HepG2 (cell line): ENCODE results near the gene FKBP14. TPM values are rescaled to one million over a fixed set of nuclear protein-coding genes. Genes with fewer than 3 reads are reported as not detected.

ENCODE experiments used
- BRD4 ChIP-seq: sonication (generic); formaldehyde crosslinking; IDR thresholded peaks from 2 replicates; pipeline ENCODE4 v1.4.0; 2020; ENCODE audit warnings: missing genetic modification reagents
- DNMT3B ChIP-seq: conservative IDR thresholded peaks from 2 replicates; pipeline ENCODE4 v1.6.1; 2016; ENCODE audit warnings: missing biosample characterization, control low read depth
- HIVEP1 ChIP-seq: sonication (generic); formaldehyde crosslinking; IDR thresholded peaks from 2 replicates; pipeline ENCODE4 v1.4.0; 2020; ENCODE audit warnings: mild to moderate bottlenecking, missing genetic modification reagents
- MEF2D ChIP-seq: sonication (generic); formaldehyde crosslinking; IDR thresholded peaks from 2 replicates; pipeline ENCODE4 v1.5.1; 2020; ENCODE audit warnings: mild to moderate bottlenecking, missing genetic modification reagents
- RBM39 ChIP-seq: fragments of 200-400 bp; formaldehyde crosslinking; IDR thresholded peaks from one replicate; pipeline ENCODE4 v1.6.1; 2018; ENCODE audit warnings: antibody characterized with exemption, mild to moderate bottlenecking, low read depth, low read length; ENCODE audit not compliant: poor library complexity, severe bottlenecking
- SOX5 ChIP-seq: IDR thresholded peaks from 2 replicates; pipeline ENCODE4 v1.6.1; 2016; ENCODE audit warnings: borderline replicate concordance
- SRF ChIP-seq: IDR thresholded peaks from 2 replicates; pipeline ENCODE4 v1.6.1; 2011; ENCODE audit warnings: mild to moderate bottlenecking, low read depth, low read length, moderate library complexity
- TARDBP ChIP-seq: sonication (generic); formaldehyde crosslinking; IDR thresholded peaks from 2 replicates; pipeline ENCODE4 v1.8.0; 2022; ENCODE audit warnings: mild to moderate bottlenecking, missing genetic modification reagents
- TSC22D2 ChIP-seq: sonication (generic); formaldehyde crosslinking; IDR thresholded peaks from 2 replicates; pipeline ENCODE4 v1.5.1; 2020; ENCODE audit warnings: missing genetic modification reagents, mild to moderate bottlenecking, borderline replicate concordance
- WIZ ChIP-seq: sonication (generic); formaldehyde crosslinking; IDR thresholded peaks from 2 replicates; pipeline ENCODE4 v1.5.1; 2020; ENCODE audit warnings: mild to moderate bottlenecking, missing genetic modification reagents
- ZNF510 ChIP-seq: sonication (generic); formaldehyde crosslinking; IDR thresholded peaks from 2 replicates; pipeline ENCODE4 v1.4.0; 2020; ENCODE audit warnings: low read depth, mild to moderate bottlenecking, missing genetic modification reagents
- ZNF713 ChIP-seq: sonication (generic); formaldehyde crosslinking; IDR thresholded peaks from 2 replicates; pipeline ENCODE4 v1.4.0; 2020; ENCODE audit warnings: mild to moderate bottlenecking, missing genetic modification reagents
- ZNF747 ChIP-seq: sonication (generic); formaldehyde crosslinking; IDR thresholded peaks from 2 replicates; pipeline ENCODE4 v1.8.1; 2023; ENCODE audit warnings: missing genetic modification reagents, mild to moderate bottlenecking, borderline replicate concordance
- ZNF816 ChIP-seq: sonication (generic); formaldehyde crosslinking; IDR thresholded peaks from 2 replicates; pipeline ENCODE4 v1.8.0; 2022; ENCODE audit warnings: missing genetic modification reagents, mild to moderate bottlenecking, borderline replicate concordance
- ZNF878 ChIP-seq: sonication (generic); formaldehyde crosslinking; IDR thresholded peaks from 2 replicates; pipeline ENCODE4 v1.8.1; 2023; ENCODE audit warnings: mild to moderate bottlenecking, missing genetic modification reagents, moderate library complexity
- ZSCAN20 ChIP-seq: sonication (generic); formaldehyde crosslinking; IDR thresholded peaks from 2 replicates; pipeline ENCODE4 v1.4.0; 2020; ENCODE audit warnings: missing genetic modification reagents, mild to moderate bottlenecking, borderline replicate concordance
- polyA plus RNA-seq, 8 experiments: library from polyadenylated mRNA; depleted of rRNA in 3 of 8; stranded (reverse) in 7 of 8; unstranded in 1 of 8; fragments of >200 nt; fragmentation: Illumina TruSeq in 4 of 8; extraction: Trizol in 4 of 8; gene quantifications; 2 replicates each; pipeline versions ENCODE4 v1.2.1 to v1.2.3, GENCODE V29; 2011 to 2016; ENCODE audit warnings: low read depth in 4 of 8, missing spikeins in 1 of 8, mixed read lengths in 1 of 8; ENCODE audit not compliant: insufficient read depth in 1 of 8
- total RNA-seq, 5 experiments: library from RNA; depleted of rRNA; stranded (reverse); fragments of >200 nt; fragmentation: Illumina TruSeq; extraction: Trizol; gene quantifications; 2 replicates each; pipeline ENCODE4 v1.2.3, GENCODE V29; 2016; ENCODE audit warnings: low read depth in 1 of 5
- TF ChIP-seq, protein P1 (sequence below): sonication (generic); formaldehyde crosslinking; IDR thresholded peaks from 2 replicates; pipeline ENCODE4 v1.5.0; 2020; ENCODE audit warnings: mild to moderate bottlenecking, low read depth, missing genetic modification reagents, borderline replicate concordance
- TF ChIP-seq, protein P2 (sequence below): sonication (generic); formaldehyde crosslinking; IDR thresholded peaks from 2 replicates; pipeline ENCODE4 v1.4.0; 2020; ENCODE audit warnings: missing genetic modification reagents
- TF ChIP-seq, protein P3 (sequence below): sonication (generic); formaldehyde crosslinking; IDR thresholded peaks from 2 replicates; pipeline ENCODE4 v1.5.1; 2020; ENCODE audit warnings: mild to moderate bottlenecking, missing genetic modification reagents, moderate library complexity
- TF ChIP-seq, protein P4 (sequence below): IDR thresholded peaks from 2 replicates; pipeline ENCODE4 v1.6.1; 2012; ENCODE audit warnings: low read depth, low read length, improper control_type of control experiment

FKBP14 gene
- total and polyA plus RNA-seq, 2 of the 13 experiments (the other 11 are each of a cell fraction or from before 2014, with no cell fraction given), result 20.0 to 32.3 TPM

DNA sequence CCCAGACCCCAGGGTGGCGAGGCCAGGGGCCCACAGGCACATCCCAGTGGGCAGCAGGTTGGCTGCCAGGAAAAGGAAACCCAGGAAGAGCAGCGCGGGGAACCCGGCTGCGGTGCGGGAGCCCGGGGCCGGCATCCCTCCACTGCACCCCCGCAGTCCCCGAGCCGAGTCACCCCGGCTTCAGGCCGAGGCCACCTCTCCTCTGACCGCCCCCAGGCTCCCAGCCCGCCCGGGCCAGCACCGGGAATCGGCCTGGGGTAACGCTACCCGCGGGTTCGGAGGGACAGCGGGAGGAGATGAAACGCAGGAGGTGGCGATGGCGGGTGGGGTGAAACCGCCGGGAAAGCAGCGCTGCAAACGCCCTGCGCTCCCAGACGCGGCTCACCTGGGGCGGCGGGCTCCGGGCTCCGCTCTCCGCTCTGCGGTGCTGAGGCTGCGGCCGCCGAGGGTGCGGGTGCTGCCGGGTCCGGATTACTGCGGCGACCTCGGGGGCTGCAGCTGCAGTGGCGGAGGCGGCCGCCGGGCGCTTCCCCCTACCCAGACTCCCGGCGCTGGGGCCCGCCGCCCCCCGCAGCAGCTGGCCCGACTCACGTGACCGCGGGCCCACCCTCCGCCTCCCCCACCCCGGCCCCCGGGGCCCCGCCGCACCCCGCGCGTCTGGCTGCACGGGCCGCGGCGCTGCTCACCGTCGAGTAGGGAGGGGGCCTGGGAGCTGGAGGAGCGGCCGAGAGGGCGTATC is 37.1 kb downstream of the FKBP14 start, which contains the start of gene SCRN1 (continued):
- TF ChIP-seq, protein P1, sequence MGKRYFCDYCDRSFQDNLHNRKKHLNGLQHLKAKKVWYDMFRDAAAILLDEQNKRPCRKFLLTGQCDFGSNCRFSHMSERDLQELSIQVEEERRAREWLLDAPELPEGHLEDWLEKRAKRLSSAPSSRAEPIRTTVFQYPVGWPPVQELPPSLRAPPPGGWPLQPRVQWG (CRISPR knock-in tag), result no peak
- TF ChIP-seq BRD4 (CRISPR knock-in tag) (peak; percentile 49; the same call in 1 of the 2 replicates), ZNF747 (CRISPR knock-in tag) (no peak), ZNF878 (no peak), ZNF816 (CRISPR knock-in tag) (no peak), TARDBP (CRISPR knock-in tag) (no peak), DNMT3B (CRISPR knock-in tag) (no peak), MEF2D (CRISPR knock-in tag) (no peak), HIVEP1 (CRISPR knock-in tag) (no peak), SOX5 (CRISPR knock-in tag) (no peak), TSC22D2 (CRISPR knock-in tag) (no peak), WIZ (CRISPR knock-in tag) (no peak), ZSCAN20 (CRISPR knock-in tag) (0 out of 2 replicates have a peak, but pooled peaks have one; percentile 28), ZNF713 (CRISPR knock-in tag) (no peak), SRF (no peak), ZNF510 (CRISPR knock-in tag) (no peak), RBM39 (no peak)
- TF ChIP-seq, protein P2, sequence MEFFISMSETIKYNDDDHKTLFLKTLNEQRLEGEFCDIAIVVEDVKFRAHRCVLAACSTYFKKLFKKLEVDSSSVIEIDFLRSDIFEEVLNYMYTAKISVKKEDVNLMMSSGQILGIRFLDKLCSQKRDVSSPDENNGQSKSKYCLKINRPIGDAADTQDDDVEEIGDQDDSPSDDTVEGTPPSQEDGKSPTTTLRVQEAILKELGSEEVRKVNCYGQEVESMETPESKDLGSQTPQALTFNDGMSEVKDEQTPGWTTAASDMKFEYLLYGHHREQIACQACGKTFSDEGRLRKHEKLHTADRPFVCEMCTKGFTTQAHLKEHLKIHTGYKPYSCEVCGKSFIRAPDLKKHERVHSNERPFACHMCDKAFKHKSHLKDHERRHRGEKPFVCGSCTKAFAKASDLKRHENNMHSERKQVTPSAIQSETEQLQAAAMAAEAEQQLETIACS (CRISPR knock-in tag), result no peak
- TF ChIP-seq, protein P3, sequence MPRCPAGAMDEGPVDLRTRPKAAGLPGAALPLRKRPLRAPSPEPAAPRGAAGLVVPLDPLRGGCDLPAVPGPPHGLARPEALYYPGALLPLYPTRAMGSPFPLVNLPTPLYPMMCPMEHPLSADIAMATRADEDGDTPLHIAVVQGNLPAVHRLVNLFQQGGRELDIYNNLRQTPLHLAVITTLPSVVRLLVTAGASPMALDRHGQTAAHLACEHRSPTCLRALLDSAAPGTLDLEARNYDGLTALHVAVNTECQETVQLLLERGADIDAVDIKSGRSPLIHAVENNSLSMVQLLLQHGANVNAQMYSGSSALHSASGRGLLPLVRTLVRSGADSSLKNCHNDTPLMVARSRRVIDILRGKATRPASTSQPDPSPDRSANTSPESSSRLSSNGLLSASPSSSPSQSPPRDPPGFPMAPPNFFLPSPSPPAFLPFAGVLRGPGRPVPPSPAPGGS (CRISPR knock-in tag), result no peak
- TF ChIP-seq, protein P4, sequence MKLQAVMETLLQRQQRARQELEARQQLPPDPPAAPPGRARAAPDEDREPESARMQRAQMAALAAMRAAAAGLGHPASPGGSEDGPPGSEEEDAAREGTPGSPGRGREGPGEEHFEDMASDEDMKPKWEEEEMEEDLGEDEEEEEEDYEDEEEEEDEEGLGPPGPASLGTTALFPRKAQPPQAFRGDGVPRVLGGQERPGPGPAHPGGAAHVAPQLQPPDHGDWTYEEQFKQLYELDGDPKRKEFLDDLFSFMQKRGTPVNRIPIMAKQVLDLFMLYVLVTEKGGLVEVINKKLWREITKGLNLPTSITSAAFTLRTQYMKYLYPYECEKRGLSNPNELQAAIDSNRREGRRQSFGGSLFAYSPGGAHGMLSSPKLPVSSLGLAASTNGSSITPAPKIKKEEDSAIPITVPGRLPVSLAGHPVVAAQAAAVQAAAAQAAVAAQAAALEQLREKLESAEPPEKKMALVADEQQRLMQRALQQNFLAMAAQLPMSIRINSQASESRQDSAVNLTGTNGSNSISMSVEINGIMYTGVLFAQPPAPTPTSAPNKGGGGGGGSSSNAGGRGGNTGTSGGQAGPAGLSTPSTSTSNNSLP, result no peak
